ENCODE data around the gene PML. TPM values are rescaled to one million over a fixed set of nuclear protein-coding genes. Genes with fewer than 3 reads are reported as not detected.

The PML gene
- total and polyA plus RNA-seq, 9 of the 15 experiments (the other 6 are each of a cell fraction or from before 2014, with no cell fraction given), result 5.0 to 50.7 (median 10.1) TPM

GRCh38 chr15:73991726-73992593, 2.6 kb upstream of the PML start, which contains the start of gene STOML1 (continued):
- TF ChIP-seq, protein P1, sequence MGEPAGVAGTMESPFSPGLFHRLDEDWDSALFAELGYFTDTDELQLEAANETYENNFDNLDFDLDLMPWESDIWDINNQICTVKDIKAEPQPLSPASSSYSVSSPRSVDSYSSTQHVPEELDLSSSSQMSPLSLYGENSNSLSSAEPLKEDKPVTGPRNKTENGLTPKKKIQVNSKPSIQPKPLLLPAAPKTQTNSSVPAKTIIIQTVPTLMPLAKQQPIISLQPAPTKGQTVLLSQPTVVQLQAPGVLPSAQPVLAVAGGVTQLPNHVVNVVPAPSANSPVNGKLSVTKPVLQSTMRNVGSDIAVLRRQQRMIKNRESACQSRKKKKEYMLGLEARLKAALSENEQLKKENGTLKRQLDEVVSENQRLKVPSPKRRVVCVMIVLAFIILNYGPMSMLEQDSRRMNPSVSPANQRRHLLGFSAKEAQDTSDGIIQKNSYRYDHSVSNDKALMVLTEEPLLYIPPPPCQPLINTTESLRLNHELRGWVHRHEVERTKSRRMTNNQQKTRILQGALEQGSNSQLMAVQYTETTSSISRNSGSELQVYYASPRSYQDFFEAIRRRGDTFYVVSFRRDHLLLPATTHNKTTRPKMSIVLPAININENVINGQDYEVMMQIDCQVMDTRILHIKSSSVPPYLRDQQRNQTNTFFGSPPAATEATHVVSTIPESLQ (CRISPR knock-in tag; IDR thresholded peaks at IDR 0.05), result no peak
- no peak for TF ChIP-seq GABPB2 (CRISPR knock-in tag; conservative IDR thresholded peaks at IDR 0.05)
- peak; percentile 79 for TF ChIP-seq RBBP5 (IDR thresholded peaks at IDR 0.05; ENCODE audit: borderline replicate concordance, insufficient read depth, low read length, poor library complexity, severe bottlenecking)
- TF ChIP-seq ETV1 (tag; conservative IDR thresholded peaks at IDR 0.05; ENCODE audit: low read depth), result peak; percentile 58; the same call in 1 of the 2 replicates
- peak; percentile 46; the same call in 1 of the 2 replicates for TF ChIP-seq ZNF24 (IDR thresholded peaks at IDR 0.05)
- TF ChIP-seq HOMEZ (CRISPR knock-in tag; IDR thresholded peaks at IDR 0.05), result peak; percentile 56; the same call in 1 of the 2 replicates
- TF ChIP-seq NRF1 (conservative IDR thresholded peaks at IDR 0.05 in 1 of 2, IDR thresholded peaks at IDR 0.05 in 1 of 2), result peak; percentile 88 to 89
- TF ChIP-seq RBFOX2 (IDR thresholded peaks at IDR 0.05; ENCODE audit: low read depth, low read length), result peak; percentile 83
- peak; percentile 74 for TF ChIP-seq ZNF766 (CRISPR knock-in tag; conservative IDR thresholded peaks at IDR 0.05)
- 0 out of 2 replicates have a peak, but pooled peaks have one; percentile 34 for TF ChIP-seq ZBTB26 (CRISPR knock-in tag; IDR thresholded peaks at IDR 0.05)
- peak; percentile 82 for TF ChIP-seq CTBP1 (IDR thresholded peaks at IDR 0.05; ENCODE audit: borderline replicate concordance)
- TF ChIP-seq ZNF79 (CRISPR knock-in tag; IDR thresholded peaks at IDR 0.05; ENCODE audit: low read depth), result no peak
- TF ChIP-seq HMGN3 (IDR thresholded peaks at IDR 0.05; ENCODE audit: borderline replicate concordance, extremely low read depth, insufficient read length, low read depth, low read length), result peak; percentile 87
- TF ChIP-seq RCOR1 (IDR thresholded peaks at IDR 0.05; ENCODE audit: borderline replicate concordance in 1 of 2, low read depth in 2 of 2, low read length in 2 of 2), result peak in 1 of 2 experiments; percentile 62; a peak in 2 of 4 replicates
- TF ChIP-seq, protein P2, sequence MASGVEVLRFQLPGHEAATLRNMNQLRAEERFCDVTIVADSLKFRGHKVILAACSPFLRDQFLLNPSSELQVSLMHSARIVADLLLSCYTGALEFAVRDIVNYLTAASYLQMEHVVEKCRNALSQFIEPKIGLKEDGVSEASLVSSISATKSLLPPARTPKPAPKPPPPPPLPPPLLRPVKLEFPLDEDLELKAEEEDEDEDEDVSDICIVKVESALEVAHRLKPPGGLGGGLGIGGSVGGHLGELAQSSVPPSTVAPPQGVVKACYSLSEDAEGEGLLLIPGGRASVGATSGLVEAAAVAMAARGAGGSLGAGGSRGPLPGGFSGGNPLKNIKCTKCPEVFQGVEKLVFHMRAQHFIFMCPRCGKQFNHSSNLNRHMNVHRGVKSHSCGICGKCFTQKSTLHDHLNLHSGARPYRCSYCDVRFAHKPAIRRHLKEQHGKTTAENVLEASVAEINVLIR (CRISPR knock-in tag; IDR thresholded peaks at IDR 0.05), result no peak
- TF ChIP-seq, protein P3, sequence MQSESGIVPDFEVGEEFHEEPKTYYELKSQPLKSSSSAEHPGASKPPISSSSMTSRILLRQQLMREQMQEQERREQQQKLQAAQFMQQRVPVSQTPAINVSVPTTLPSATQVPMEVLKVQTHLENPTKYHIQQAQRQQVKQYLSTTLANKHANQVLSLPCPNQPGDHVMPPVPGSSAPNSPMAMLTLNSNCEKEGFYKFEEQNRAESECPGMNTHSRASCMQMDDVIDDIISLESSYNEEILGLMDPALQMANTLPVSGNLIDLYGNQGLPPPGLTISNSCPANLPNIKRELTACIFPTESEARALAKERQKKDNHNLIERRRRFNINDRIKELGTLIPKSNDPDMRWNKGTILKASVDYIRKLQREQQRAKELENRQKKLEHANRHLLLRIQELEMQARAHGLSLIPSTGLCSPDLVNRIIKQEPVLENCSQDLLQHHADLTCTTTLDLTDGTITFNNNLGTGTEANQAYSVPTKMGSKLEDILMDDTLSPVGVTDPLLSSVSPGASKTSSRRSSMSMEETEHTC (IDR thresholded peaks at IDR 0.05), result no peak
- TF ChIP-seq SMARCE1 (IDR thresholded peaks at IDR 0.05), result peak; percentile 56; the same call in 1 of the 2 replicates
- TF ChIP-seq GABPA (tag; conservative IDR thresholded peaks at IDR 0.05; ENCODE audit: low read depth), result peak; percentile 94
- no peak for TF ChIP-seq ZNF197 (CRISPR knock-in tag; IDR thresholded peaks at IDR 0.05; ENCODE audit: low read depth)

Measured in K562 (cell line).